H1 (cell line): ENCODE measurements around the gene EXOC6. TPM values are rescaled to one million over a fixed set of nuclear protein-coding genes. Genes with fewer than 3 reads are reported as not detected.

Experiments used
- CTCF ChIA-PET: fragments of 300-600 bp; sonication (Branson Sonifier 250); formaldehyde crosslinking; loops from one replicate; lab custom pipeline; 2021; ENCODE audit not compliant: partially characterized antibody; lab: Charles Lee
- POLR2A ChIA-PET: fragments of 300-600 bp; sonication (Branson Sonifier 250); formaldehyde crosslinking; loops from one replicate; lab custom pipeline; 2021; ENCODE audit warnings: inconsistent platforms; ENCODE audit not compliant: partially characterized antibody; lab: Charles Lee
- DNase-seq, 2 experiments: peaks; one replicate each; pipeline versions ENCODE4 v3.0.0 to v3.0.0-alpha.2; 2010 to 2022; ENCODE audit warnings: low spot score in 2 of 2, low read depth in 1 of 2, mixed read lengths in 1 of 2
- FAIRE-seq: peaks from 2 replicates; lab custom pipeline; 2011; peaks lifted over from hg19 to GRCh38; lab: Jason Lieb, UNC
- H2AFZ ChIP-seq: 2 replicates; pipeline ENCODE4 v1.8.1; 2012; ENCODE audit warnings: low read length, inconsistent platforms
- H2AK5ac ChIP-seq: 2 replicates; pipeline ENCODE4 v1.6.1; 2013; ENCODE audit warnings: low read depth, low read length
- H2BK120ac ChIP-seq: replicated peaks from 2 replicates; pipeline ENCODE3; 2013; ENCODE audit warnings: low read depth, low read length, inconsistent platforms
- H2BK12ac ChIP-seq: 2 replicates; pipeline ENCODE4 v1.6.1; 2013; ENCODE audit warnings: low read depth, low read length
- H2BK15ac ChIP-seq: 2 replicates; pipeline ENCODE4 v1.6.1; 2013; ENCODE audit warnings: low read length
- H2BK20ac ChIP-seq: 2 replicates; pipeline ENCODE4 v1.6.1; 2013; ENCODE audit warnings: low read length
- H2BK5ac ChIP-seq: 2 replicates; pipeline ENCODE4 v1.6.1; 2013; ENCODE audit warnings: low read depth, low read length
- H3K14ac ChIP-seq: 2 replicates; pipeline ENCODE4 v1.6.1; 2013; ENCODE audit warnings: inconsistent platforms; ENCODE audit not compliant: insufficient read length
- H3K18ac ChIP-seq: 2 replicates; pipeline ENCODE4 v1.6.1; 2013; ENCODE audit warnings: low read length; ENCODE audit errors: extremely low read depth
- H3K23ac ChIP-seq: 2 replicates; pipeline ENCODE4 v1.6.1; 2013; ENCODE audit warnings: inconsistent platforms; ENCODE audit not compliant: insufficient read length
- H3K23me2 ChIP-seq: 2 replicates; pipeline ENCODE4 v1.6.1; 2013; ENCODE audit warnings: low read depth, low read length
- H3K27ac ChIP-seq: 2 replicates; pipeline ENCODE4 v1.6.1; 2011; ENCODE audit warnings: low read depth, low read length, inconsistent platforms
- H3K27me3 ChIP-seq, 4 experiments: replicated peaks in 1 of 4; 1 replicate in 1 of 4; 2 replicates in 3 of 4; pipeline versions ENCODE4 v1.6.1 to v1.8.1; 2011 to 2013; ENCODE audit warnings: low read length in 3 of 4, mild to moderate bottlenecking in 3 of 4, inconsistent platforms in 2 of 4, mixed read lengths in 2 of 4, moderate library complexity in 1 of 4; ENCODE audit not compliant: control insufficient read depth in 3 of 4, insufficient read depth in 3 of 4; ENCODE audit errors: extremely low read depth in 1 of 4
- H3K36me3 ChIP-seq, 4 experiments: 2 replicates each; pipeline versions ENCODE4 v1.6.1 to v1.8.1; 2011 to 2013; ENCODE audit warnings: mild to moderate bottlenecking in 4 of 4, low read length in 3 of 4, moderate library complexity in 2 of 4, control low read depth in 1 of 4, inconsistent platforms in 1 of 4; ENCODE audit not compliant: insufficient read depth in 4 of 4, control insufficient read depth in 2 of 4
- H3K4ac ChIP-seq: replicated peaks from 2 replicates; pipeline ENCODE3; 2013; ENCODE audit warnings: low read length, low read depth, mixed read lengths, inconsistent platforms; ENCODE audit not compliant: insufficient read length
- H3K4me1 ChIP-seq, 4 experiments: replicated peaks in 1 of 4; 1 replicate in 1 of 4; 2 replicates in 3 of 4; pipeline versions ENCODE4 v1.6.1 to v1.8.1; 2011 to 2013; ENCODE audit warnings: low read length in 3 of 4, inconsistent platforms in 2 of 4, mixed read lengths in 1 of 4; ENCODE audit not compliant: insufficient read depth in 4 of 4, control insufficient read depth in 3 of 4
- H3K4me2 ChIP-seq, 2 experiments: 2 replicates each; pipeline versions ENCODE4 v1.6.1 to v1.8.1; 2011 to 2013; ENCODE audit warnings: low read depth in 2 of 2, low read length in 2 of 2, control low read depth in 1 of 2, inconsistent platforms in 1 of 2, mild to moderate bottlenecking in 1 of 2; ENCODE audit not compliant: insufficient read depth in 1 of 2
- H3K4me3 ChIP-seq, 4 experiments: fragments of 200-600, 300-600 bp in 1 of 4; sonication (generic), shearing (Covaris generic), sonication (Bioruptor Twin) in 1 of 4; 2 replicates each; pipeline versions ENCODE4 v1.5.1 to v1.8.1; 2011 to 2016; ENCODE audit warnings: low read length in 4 of 4, low read depth in 3 of 4, control low read depth in 2 of 4, inconsistent platforms in 2 of 4, mild to moderate bottlenecking in 2 of 4, mixed read lengths in 1 of 4, moderate library complexity in 1 of 4; ENCODE audit not compliant: insufficient read depth in 2 of 4; ENCODE audit errors: extremely low read depth in 1 of 4
- H3K56ac ChIP-seq: replicated peaks from 2 replicates; pipeline ENCODE3; 2013; ENCODE audit warnings: low read depth, mild to moderate bottlenecking, mixed read lengths, low read length, inconsistent platforms; ENCODE audit not compliant: insufficient read length
- H3K79me1 ChIP-seq: 2 replicates; pipeline ENCODE4 v1.6.1; 2013; ENCODE audit warnings: low read depth, low read length, control low read depth
- H3K79me2 ChIP-seq, 2 experiments: 2 replicates each; pipeline versions ENCODE4 v1.6.1 to v1.8.1; 2012 to 2013; ENCODE audit warnings: low read length in 2 of 2, mild to moderate bottlenecking in 2 of 2, inconsistent platforms in 1 of 2; ENCODE audit not compliant: insufficient read depth in 2 of 2, control insufficient read depth in 1 of 2
- H3K9ac ChIP-seq, 4 experiments: replicated peaks in 1 of 4; 1 replicate in 1 of 4; 2 replicates in 3 of 4; pipeline versions ENCODE4 v1.6.1 to v1.8.1; 2011 to 2013; ENCODE audit warnings: low read depth in 3 of 4, low read length in 3 of 4, control low read depth in 2 of 4, mild to moderate bottlenecking in 2 of 4, moderate library complexity in 2 of 4, inconsistent platforms in 1 of 4; ENCODE audit errors: extremely low read depth in 1 of 4
- H3K9me3 ChIP-seq, 2 experiments: 2 replicates each; pipeline versions ENCODE4 v1.6.1 to v1.8.1; 2012 to 2013; ENCODE audit warnings: mild to moderate bottlenecking in 2 of 2, moderate library complexity in 2 of 2, control low read depth in 1 of 2, inconsistent platforms in 1 of 2, low read depth in 1 of 2, low read length in 1 of 2, mixed read lengths in 1 of 2; ENCODE audit not compliant: insufficient read depth in 2 of 2
- H4K20me1 ChIP-seq, 2 experiments: replicated peaks in 1 of 2; 2 replicates each; pipeline versions ENCODE3 to v1.8.1; 2011 to 2013; ENCODE audit warnings: inconsistent platforms in 2 of 2, low read length in 2 of 2, mild to moderate bottlenecking in 1 of 2; ENCODE audit not compliant: insufficient read depth in 2 of 2, control insufficient read depth in 1 of 2
- H4K5ac ChIP-seq: 2 replicates; pipeline ENCODE4 v1.6.1; 2013; ENCODE audit warnings: low read length, low read depth, mixed read lengths, inconsistent platforms; ENCODE audit not compliant: insufficient read length
- H4K8ac ChIP-seq: 2 replicates; pipeline ENCODE4 v1.8.0; 2013; ENCODE audit warnings: mild to moderate bottlenecking, moderate library complexity, low read length, inconsistent platforms; ENCODE audit not compliant: insufficient read depth; ENCODE audit errors: extremely low read depth
- H4K91ac ChIP-seq: replicated peaks from 2 replicates; pipeline ENCODE3; 2013; ENCODE audit warnings: low read length, mixed read lengths, inconsistent platforms; ENCODE audit not compliant: insufficient read length
- CHD2 ChIP-seq: IDR thresholded peaks from 2 replicates; pipeline ENCODE4 v1.6.1; 2012; ENCODE audit warnings: low read length, improper control_type of control experiment
- E2F6 ChIP-seq: IDR thresholded peaks from 2 replicates; pipeline ENCODE4 v1.6.1; 2012; ENCODE audit warnings: inconsistent platforms
- EZH2 ChIP-seq: fragments of 200-600 bp; sonication (generic); IDR thresholded peaks from 2 replicates; pipeline ENCODE4 v1.7.1; 2012; ENCODE audit warnings: low read depth, mild to moderate bottlenecking, moderate library complexity, low read length, inconsistent platforms; ENCODE audit not compliant: severe bottlenecking
- HDAC6 ChIP-seq: IDR thresholded peaks from one replicate; pipeline ENCODE4 v1.7.1; 2012; ENCODE audit warnings: low read depth, mild to moderate bottlenecking, inconsistent platforms, low read length, moderate library complexity
- SUZ12 ChIP-seq: fragments of 200-600 bp; sonication (generic); IDR thresholded peaks from 2 replicates; pipeline ENCODE4 v1.6.1; 2012; ENCODE audit warnings: mild to moderate bottlenecking, inconsistent platforms, low read length, moderate library complexity, mixed read lengths
- WGBS, 2 experiments: shearing (Covaris generic) in 1 of 2; methylation state at CpG; one replicate each; pipeline versions ENCODE4 v1.1.6 to v1.1.7; 2013 to 2015; ENCODE audit warnings: low lambda C conversion rate in 2 of 2, mixed read lengths in 2 of 2, inconsistent platforms in 1 of 2, low coverage in 1 of 2, missing lambda C conversion rate in 1 of 2; ENCODE audit not compliant: insufficient replicate concordance in 2 of 2, insufficient coverage in 1 of 2, insufficient read length in 1 of 2; ENCODE audit errors: extremely low coverage in 1 of 2, missing lambda C conversion rate in 1 of 2; 5-methylcytosine and 5-hydroxymethylcytosine counted together
- polyA plus RNA-seq, 7 experiments: library from polyadenylated mRNA; depleted of rRNA in 3 of 7; stranded (reverse) in 5 of 7; unstranded in 2 of 7; fragments of >200 nt in 5 of 7; fragments of 200-250 nt in 2 of 7; gene quantifications; 1 replicate in 5 of 7; 2 replicates in 1 of 7; 4 replicates in 1 of 7; pipeline versions ENCODE4 v1.2.1 to v1.2.3, GENCODE V29; 2011 to 2013; ENCODE audit warnings: missing spikeins in 2 of 7, mixed read lengths in 2 of 7
- total RNA-seq: library from RNA; stranded (reverse); fragmentation: NEBNext Ultra II Directional; extraction: Animal tissue kit (Norgen Biotek cat#: 25700); gene quantifications from 2 replicates; pipeline ENCODE4 v1.2.1, GENCODE V29; 2021

The EXOC6 gene
- total and polyA plus RNA-seq, 2 of the 8 experiments (the other 6 are each of a cell fraction or from before 2014, with no cell fraction given) = 1.7 to 4.5 TPM

DNA sequence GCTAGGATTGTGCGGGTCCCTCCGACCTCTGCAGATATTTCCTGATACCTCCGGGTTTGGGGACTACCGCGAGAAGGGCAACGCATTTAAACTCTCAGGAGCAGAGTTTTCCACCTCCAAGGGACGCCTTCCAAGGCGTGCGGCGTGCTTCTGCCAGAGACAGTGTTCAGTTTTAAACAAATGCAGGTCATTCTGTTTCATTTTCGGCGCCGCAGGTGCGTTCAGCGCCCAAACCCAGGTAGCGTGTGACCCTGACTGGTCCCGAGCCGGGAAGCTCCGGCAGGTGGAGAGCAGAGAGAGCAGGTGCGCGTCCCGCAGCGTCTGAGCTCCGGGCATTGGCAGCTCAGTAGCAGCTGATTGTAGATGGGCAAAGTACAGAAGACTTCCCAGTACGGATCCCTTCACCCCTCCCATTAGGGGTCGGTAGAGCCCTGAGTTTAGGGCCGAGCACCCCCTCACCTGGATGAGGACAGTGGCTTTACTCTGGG is 223.9 kb downstream of the EXOC6 start:
- H3K23ac ChIP-seq = no peak overlapping the region
- peaks cover 0 to 14% of the 10 kb centered on the region in 2 experiments for H4K20me1 ChIP-seq
- peaks cover 85 to 98% (median 97%) of the 10 kb centered on the region in 4 experiments for H3K27me3 ChIP-seq
- no peak for DNase-seq
- H3K4me2 ChIP-seq = peak overlapping the region; percentile 95 to 99
- ChIA-PET POLR2A (interaction anchor here (5.3 kb wide), 1 partner anchor 9 kb away, joined by 26 read pairs; no protein-coding TSS in a partner anchor), CTCF (interaction anchor here (1.1 to 18.5 kb wide), 7 partner anchors 9 to 280 kb away, joined by 3 to 363 read pairs (median 5); partner anchors contain the start of gene CYP26C1)
- H3K4me1 ChIP-seq = peaks cover 4 to 38% (median 33%) of the 10 kb centered on the region in 4 experiments
- H3K18ac ChIP-seq = peak overlapping the region; percentile 38; the same call in 1 of the 2 replicates
- peak overlapping the region; percentile 38 to 83 (median 58) for H3K4me3 ChIP-seq
- no peaks in the 10 kb centered on the region for H3K9me3 ChIP-seq
- H4K91ac ChIP-seq = no peak overlapping the region
- TF ChIP-seq HDAC6 (no peak), SUZ12 (peak; percentile 87), EZH2 (peak; percentile 92), CHD2 (peak; percentile 47; the same call in 1 of the 2 replicates), E2F6 (0 out of 2 replicates have a peak, but pooled peaks have one; percentile 14)
- H3K27ac ChIP-seq = no peak overlapping the region
- no peaks in the 10 kb centered on the region for H3K79me1 ChIP-seq
- H2BK12ac ChIP-seq = 0 out of 2 replicates have a peak overlapping the region, but pooled peaks have one; percentile 3
- WGBS, 2 experiments = 7% methylated on average over 26 of the region's 27 CpGs; no CpG with 5 or more reads in 1 of the 2 experiments
- peaks cover 0 to 27% (median 1%) of the 10 kb centered on the region in 4 experiments; a peak in 4 of 8 replicates for H3K36me3 ChIP-seq
- no peak overlapping the region for H2BK5ac ChIP-seq
- no peak overlapping the region for H3K56ac ChIP-seq
- H2AFZ ChIP-seq = no peak overlapping the region
- H2AK5ac ChIP-seq = no peak overlapping the region
- no peak overlapping the region for H3K9ac ChIP-seq
- no peak overlapping the region for H2BK120ac ChIP-seq
- peak overlapping the region; percentile 11; the same call in 1 of the 2 replicates for H2BK15ac ChIP-seq
- no peaks in the 10 kb centered on the region; a peak in 1 of 4 replicates for H3K79me2 ChIP-seq
- no peak overlapping the region for H4K5ac ChIP-seq
- no peak overlapping the region for H3K4ac ChIP-seq
- H2BK20ac ChIP-seq = no peak overlapping the region
- peaks cover 22% of the 10 kb centered on the region for H3K23me2 ChIP-seq
- no peak overlapping the region for H3K14ac ChIP-seq
- FAIRE-seq = no peak
- no peak overlapping the region for H4K8ac ChIP-seq
